Activated CD4-positive, alpha-beta T cell treated with anti-CD3 and anti-CD28 coated beads for 1 hour (primary cell): ENCODE measurements around the gene PLEKHA6.
"Not testable (repeated sequence)": the region's sequence is repeated elsewhere in the genome, so short reads cannot be mapped to it uniquely, and the experiment has no call there.

Source experiments
- DNase-seq: peaks from one replicate; pipeline ENCODE4 v3.0.0-alpha.2; 2020

The PLEKHA6 gene

GRCh38 chr1:204334455-204334854, 25.3 kb downstream of the PLEKHA6 start:
- no peak for DNase-seq

GRCh38 chr1:204333427-204333826, 26.3 kb downstream of the PLEKHA6 start:
- DNase-seq, result no peak

DNA sequence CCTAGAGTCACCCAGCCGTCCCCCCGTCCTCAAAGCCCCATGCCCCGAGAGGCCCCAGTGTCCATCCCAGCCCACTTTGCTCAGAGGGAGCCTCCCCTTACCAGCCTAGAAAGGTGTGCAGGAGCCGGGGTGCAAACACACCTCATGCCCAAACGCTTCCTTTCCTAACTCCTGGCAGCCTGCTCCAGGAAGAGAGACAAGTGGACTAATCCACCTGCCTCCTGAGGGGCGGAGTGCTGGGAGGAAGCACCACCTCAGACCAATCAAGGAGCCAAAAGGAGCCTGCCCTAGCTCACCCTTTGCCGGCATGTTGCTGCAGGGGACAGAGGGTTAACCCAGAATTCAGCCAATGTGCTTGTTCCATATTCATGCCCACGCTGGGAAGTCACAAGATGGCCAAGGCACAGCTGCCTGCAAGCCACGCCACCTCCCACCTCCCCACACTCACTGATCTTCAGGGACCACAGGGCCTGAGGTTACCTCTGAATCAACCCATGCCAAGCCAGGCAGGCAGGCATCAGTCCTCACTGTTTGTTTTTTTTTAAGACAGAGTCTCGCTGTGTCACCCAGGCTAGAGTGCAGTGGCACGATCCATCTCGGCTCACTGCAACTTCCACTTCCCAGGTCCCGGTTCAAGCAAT, 27.8 kb downstream of the PLEKHA6 start:
- DNase-seq, result no peak

- DNase-seq, result no peak
These were observed 28.5 kb downstream of the PLEKHA6 start for GRCh38 chr1:204331275-204331674.

GRCh38 chr1:204327870-204328269, 31.9 kb downstream of the PLEKHA6 start:
- DNase-seq, result not testable (repeated sequence)

GRCh38 chr1:204327359-204327758, 32.4 kb downstream of the PLEKHA6 start:
- DNase-seq, result no peak

- no peak for DNase-seq
These were observed 32.9 kb downstream of the PLEKHA6 start for GRCh38 chr1:204326771-204327300.

DNA sequence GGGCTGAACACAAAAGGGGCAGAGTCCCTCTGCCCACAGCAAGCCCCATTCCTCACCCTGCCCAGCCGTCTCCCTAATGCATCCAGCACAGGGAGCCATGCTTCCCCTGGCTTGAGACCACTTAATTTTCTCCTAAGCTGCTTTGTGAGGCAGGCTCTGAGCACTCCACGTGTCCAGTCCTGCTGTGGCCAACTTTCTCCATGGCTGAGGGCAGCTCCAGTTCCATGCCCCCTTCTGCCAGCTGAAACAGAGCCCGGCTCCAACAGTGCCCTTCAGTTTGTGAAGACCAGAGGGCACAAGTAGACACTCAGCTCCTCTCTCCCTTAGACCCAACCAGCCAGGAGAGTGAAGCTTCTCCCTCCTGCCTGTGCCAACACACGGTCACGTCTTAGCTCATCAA, 33.8 kb downstream of the PLEKHA6 start:
- no peak for DNase-seq

- DNase-seq, result no peak
These were observed 35.8 kb downstream of the PLEKHA6 start for GRCh38 chr1:204323887-204324286.

DNA sequence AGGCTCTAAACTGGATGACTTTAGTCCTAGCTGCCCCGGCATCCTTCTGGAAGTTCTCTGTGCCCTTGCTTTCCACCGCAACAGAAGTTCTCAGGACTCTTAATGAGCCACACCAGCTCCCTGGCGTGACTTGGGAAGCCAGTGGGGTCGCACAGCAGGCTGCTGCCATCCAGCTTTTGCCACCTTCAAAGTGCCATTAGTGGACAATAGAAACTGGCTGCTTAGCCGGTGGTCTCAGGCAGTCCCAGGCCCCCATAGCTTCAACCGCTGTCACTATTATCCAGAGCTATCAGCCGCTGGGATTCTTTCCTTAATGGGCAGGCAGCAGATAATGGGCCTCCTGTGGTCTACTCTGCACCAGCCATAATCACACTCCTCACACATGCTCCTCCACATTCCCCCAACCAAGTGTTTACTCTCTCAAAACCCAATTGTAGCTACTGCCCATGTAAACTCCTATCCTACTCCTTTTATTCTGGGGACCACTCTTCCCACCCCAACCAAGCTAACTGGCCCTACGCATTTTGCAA, 37.3 kb downstream of the PLEKHA6 start:
- DNase-seq, result no peak

DNA sequence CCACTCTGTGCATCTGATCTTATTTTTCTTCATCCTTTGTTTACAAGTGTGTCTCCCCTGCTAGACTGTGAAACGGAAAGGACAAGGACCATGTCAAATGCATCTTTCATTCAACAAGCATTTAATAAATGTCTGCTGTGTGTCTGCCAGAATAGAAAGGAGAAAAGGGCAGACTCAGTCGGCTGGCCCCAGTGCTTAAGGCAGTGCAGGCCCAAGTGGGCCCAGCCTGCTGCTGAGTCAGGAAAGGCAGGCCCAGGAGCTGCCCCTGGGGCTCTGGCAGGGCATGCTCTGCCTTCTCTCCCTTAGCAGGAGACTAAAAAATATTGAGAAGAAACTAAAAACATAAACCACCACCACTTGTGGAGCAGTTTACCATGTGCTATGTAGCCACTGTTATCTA, 38.1 kb downstream of the PLEKHA6 start:
- DNase-seq, result no peak

DNA sequence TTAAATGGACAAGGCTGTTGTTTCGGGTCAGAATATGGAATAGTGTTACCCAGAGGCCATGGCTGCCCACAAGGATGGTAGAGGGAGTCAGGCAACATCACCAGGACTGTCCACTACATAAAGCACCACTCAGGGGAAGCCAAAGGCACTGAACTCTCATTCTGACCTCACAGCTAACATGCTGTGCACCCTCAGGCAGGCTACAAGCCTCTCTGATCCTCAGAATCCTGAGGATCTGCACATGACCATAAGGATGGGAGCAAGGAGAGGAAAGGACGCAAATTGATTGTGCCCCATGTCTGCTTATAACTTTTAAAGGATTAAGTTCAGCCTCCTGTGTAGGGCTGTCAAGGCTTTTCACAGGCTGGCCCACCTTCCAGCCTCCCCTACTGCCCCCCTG, 38.7 kb downstream of the PLEKHA6 start:
- DNase-seq, result no peak

DNA sequence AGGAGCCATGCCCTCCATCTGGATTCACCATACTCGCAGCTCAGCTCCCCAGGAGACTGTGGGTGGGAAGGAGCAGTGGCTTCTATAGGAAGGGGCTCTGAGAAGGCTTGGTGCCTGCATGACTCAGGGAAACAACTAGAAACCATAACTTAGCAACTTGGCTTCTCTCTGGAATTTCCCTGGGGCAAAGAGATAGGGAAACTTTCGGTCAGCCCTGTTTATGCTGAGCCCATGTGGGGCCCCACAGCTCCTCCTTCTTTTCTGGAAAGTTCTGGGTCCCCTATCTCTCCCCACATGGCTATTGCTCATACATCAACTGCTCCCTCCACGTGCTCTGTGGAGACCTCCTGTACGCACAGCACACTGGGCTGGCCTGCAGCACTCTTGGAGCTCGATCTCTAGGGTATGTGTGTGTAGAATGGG, 39.3 kb downstream of the PLEKHA6 start:
- DNase-seq, result no peak

DNA sequence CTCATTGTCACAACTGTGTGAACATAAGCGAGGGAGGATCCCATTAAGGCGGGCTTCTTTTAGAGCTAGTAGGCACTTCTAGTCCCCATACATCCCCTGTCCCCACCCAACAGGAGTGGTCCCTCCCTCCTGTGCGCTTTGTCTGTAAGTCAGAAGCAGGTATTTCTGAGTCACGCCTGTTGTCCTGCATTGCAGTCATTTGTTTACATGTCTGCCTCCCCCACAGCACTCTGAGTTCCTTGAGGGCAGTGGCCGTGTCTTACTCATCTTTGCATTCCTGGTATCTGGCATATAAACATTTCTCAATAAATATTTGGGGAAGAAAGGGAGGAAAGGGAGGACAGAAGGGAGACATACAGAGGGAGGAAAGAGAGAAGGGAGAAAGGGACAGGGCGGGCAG, 40.3 kb downstream of the PLEKHA6 start:
- DNase-seq, result no peak

DNA sequence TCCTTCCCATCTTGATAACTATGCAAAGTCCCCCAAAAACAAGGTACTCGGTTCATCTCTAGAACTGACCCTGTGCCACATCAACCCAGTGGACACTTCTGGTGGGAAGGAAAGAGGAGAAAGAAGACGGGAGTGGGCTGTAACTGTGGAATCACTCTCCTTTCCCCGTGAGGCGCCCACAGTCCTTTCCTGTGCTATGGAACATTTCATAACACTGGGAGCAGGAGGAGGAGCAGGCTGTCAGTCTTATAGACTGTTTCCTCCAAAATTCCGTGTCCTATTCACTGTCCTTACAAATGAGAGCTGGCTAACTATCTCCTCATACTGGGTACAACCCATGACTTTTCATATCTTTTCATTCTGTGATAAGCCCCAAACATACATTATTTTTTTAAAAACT, 40.7 kb downstream of the PLEKHA6 start:
- no peak for DNase-seq

- no peak for DNase-seq
These were observed 41.4 kb downstream of the PLEKHA6 start for GRCh38 chr1:204318324-204318723.

DNA sequence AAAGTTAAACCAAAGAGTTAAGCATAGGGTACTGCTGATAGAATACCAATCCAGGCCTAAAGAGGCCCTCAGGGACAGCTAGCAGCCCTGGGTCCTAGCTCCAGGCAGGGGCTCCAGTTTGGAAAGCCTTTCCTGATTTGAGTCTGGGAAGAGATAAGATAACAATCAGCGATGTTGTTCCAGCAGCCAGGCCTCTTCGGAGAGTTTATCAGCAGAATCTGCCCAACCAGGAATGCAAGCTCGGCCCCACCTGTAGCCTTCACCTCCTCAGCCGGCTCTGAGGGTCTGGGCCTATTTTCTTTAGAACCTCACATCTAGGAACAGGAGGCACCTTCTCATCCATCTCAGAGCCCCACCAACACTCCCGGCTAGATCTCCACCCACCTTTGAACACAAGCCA, 42.6 kb downstream of the PLEKHA6 start:
- DNase-seq, result no peak

DNA sequence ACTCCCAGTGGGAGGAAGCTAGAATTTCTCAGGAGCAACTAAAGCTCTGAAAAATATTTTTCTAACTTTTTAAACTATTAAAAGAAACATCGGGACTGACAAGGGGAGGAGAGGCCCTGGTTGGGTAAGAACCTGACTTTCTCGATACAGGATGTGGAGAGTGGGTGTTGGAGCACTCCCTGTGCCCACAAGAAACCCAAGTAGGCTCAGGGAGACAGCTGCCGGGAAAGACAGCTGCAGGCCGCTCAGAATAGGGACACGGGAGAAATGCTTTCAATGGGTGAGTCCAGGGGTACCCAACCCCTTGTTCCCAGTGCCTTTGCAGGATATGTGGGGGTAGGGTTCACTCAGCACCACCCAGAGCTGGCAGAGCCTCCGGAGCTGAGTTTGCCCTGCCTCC, 43.6 kb downstream of the PLEKHA6 start:
- no peak for DNase-seq

DNA sequence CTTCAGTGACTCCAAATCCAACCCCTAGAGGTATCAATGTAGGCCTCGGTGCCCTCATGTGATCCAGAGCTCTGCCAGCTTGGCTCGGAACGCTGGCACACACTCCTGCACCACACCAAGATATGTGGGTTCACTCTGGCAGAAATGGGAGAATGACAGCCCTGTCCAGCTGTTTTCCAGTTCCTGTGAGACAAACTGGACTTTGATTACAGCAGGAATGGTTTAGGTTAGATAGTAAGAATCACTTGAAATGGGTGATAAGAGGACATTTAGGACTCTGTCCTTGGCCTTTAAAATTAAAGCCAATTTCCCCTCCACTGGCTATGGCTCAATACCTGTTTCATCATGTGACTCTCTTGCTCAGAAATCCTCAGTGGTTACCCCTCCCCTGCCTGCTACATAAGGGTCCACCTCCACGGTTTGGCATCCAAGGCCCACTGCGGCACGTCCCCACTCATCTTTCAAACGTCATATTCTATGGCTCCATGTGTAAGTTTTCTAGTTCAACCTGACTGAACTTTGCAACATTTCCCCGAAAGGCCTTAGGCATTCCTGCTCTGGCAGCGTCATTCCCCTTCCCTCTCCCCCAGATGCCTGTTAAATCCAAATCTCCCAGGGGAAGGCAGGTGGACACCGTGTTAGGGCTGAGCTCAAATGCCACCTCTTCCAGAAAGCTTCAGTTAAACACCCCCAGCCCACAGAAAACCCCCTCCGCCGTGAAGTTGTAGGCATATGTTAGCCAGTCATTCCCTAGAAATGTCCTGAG, 44.7 kb downstream of the PLEKHA6 start:
- DNase-seq, result no peak

DNA sequence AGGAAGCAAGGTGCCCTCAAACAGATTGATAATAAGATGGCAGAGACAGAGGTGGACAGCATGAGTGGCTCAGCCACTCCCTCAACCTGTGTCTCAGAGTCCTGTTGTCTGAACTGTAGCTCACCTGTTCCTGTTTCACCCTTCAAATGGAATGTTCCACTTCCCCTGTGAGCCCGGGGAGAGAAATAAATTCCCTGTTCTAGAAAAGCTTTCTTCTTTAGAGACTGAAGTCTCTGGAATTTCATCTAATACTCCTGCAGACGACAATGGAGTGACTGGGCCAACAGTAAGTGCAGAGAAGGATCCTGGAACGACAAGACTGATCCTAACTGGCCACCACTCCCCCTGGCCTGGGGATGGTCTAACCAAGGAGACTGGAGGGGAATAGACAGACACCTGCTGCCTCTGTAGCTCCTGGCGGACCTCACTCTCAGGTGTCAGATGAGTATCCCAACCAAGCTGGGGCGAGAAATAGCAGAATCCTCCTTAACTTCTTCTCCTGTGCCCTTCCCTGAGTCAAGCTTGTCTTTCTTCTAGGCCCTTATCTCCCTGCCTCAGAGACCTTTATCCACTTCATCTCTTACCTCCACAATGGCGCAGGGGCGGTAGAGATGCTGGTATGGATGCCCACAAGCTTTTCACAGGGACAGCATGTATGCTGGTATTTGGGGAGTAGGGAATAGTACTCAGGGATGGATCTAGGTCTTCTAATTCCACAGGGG, 45.4 kb downstream of the PLEKHA6 start:
- DNase-seq, result no peak

DNA sequence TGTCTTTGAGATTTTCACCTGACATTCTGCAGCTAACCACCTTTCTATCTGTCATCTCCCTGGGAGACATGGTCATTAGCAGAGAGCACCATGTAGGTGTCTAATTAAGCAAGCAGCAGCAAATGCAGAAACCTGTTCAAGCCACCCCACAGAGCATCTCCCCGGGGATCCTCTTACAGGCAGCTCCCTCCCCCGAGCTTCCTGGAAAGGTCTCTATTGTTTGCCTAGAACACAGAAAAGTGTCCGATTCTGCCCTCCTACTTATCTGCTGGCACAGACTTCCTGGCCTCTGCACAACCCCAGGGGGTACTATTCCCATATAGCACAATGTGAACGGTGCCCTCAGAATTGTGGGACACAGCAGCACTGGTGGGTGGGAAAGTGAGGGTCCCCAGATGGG, 46.1 kb downstream of the PLEKHA6 start:
- DNase-seq, result no peak

GRCh38 chr1:204310970-204311369, 48.8 kb downstream of the PLEKHA6 start:
- DNase-seq, result not testable (repeated sequence)

GRCh38 chr1:204308023-204308628, 51.6 kb downstream of the PLEKHA6 start:
- no peak for DNase-seq
